ENCODE data around the gene TMC6. TPM values are rescaled to one million over a fixed set of nuclear protein-coding genes. Genes with fewer than 3 reads are reported as not detected.

Gene TMC6
- total and polyA plus RNA-seq, 2 of the 13 experiments (the other 11 are each of a cell fraction or from before 2014, with no cell fraction given): 48.4 to 99.1 TPM

DNA sequence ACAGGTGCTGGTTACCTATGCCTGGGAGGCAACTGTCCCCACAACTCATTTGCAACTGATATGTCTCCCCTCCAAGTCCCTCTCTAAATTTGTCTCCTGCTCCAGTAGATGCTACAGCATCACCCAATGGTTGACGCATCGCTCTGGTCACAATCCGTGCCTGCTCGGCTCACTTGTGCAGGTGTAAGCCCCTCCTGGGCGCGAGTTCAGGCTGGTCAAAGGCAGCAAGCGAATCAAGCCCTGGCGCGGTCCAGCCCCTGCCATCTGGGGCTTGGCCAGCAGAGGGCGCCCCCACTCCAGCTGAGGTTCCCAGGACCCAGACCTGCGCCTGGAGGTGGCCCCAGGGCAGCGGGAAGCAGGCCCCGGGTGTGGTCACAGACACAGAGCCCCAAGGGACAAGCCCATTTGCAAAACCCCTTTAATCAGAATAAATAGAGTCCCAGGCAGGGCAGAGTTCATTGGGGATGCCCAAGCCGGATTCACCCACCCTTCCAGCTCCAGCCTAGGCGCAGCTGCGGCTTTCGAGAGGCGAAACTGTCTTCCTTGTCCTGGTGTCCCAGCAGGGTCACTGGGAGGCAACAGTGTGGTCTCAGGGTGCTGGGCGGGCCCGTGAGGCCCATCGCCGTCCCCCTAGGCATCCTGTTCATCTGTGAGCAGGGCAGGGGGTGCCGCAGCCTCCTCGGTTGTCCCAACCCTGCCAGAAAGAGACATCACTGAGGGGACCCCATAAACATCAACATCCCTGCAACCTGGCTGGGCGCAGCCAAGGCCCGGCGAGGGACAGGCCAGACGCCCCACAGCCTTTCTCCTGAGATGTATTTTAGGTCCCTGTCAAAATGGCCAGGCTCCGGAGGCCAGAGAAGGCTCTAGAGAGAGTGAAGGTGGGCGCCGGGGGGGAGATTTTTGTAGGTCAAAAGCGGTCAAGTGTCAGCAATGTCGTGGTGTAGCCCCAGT, 15.8 kb downstream of the TMC6 start (continued):
- TF ChIP-seq XRCC5 (optimal IDR thresholded peaks at IDR 0.05; ENCODE audit: low read length) (peak; percentile 88), ZNF589 (CRISPR knock-in tag; conservative IDR thresholded peaks at IDR 0.05) (0 out of 2 replicates have a peak, but pooled peaks have one; percentile 5), ZBTB8A (CRISPR knock-in tag; IDR thresholded peaks at IDR 0.05; ENCODE audit: borderline replicate concordance, low read depth) (no peak), FOXC1 (CRISPR knock-in tag; IDR thresholded peaks at IDR 0.05; ENCODE audit: borderline replicate concordance) (0 out of 2 replicates have a peak, but pooled peaks have one; percentile 21), ZNF598 (CRISPR knock-in tag; IDR thresholded peaks at IDR 0.05; ENCODE audit: borderline replicate concordance) (peak; percentile 86; the same call in 1 of the 2 replicates), YY1 (IDR thresholded peaks at IDR 0.05; ENCODE audit: insufficient read depth, insufficient replicate concordance, low read depth, low read length) (peak; percentile 67), ZNF670 (CRISPR knock-in tag; IDR thresholded peaks at IDR 0.05; ENCODE audit: borderline replicate concordance) (no peak), TBP (CRISPR knock-in tag; IDR thresholded peaks at IDR 0.05) (no peak), ZNF790 (CRISPR knock-in tag; IDR thresholded peaks at IDR 0.05; ENCODE audit: borderline replicate concordance) (no peak), HNRNPLL (IDR thresholded peaks at IDR 0.05; ENCODE audit: low read depth, low read length, poor library complexity, severe bottlenecking) (peak; percentile 55), SMAD1 (CRISPR knock-in tag; IDR thresholded peaks at IDR 0.05; ENCODE audit: borderline replicate concordance, low read depth) (peak; percentile 92; the same call in 1 of the 2 replicates), MYC (CRISPR knock-in tag; IDR thresholded peaks at IDR 0.05; ENCODE audit: borderline replicate concordance) (peak; percentile 66), GTF2F1 (IDR thresholded peaks at IDR 0.05; ENCODE audit: low read length) (no peak), ZC3H13 (CRISPR knock-in tag; IDR thresholded peaks at IDR 0.05) (peak; percentile 71), ZNF501 (CRISPR knock-in tag; IDR thresholded peaks at IDR 0.05) (peak; percentile 56), ZNF768 (CRISPR knock-in tag; IDR thresholded peaks at IDR 0.05) (peak; percentile 80)
- TF ChIP-seq, protein P1, sequence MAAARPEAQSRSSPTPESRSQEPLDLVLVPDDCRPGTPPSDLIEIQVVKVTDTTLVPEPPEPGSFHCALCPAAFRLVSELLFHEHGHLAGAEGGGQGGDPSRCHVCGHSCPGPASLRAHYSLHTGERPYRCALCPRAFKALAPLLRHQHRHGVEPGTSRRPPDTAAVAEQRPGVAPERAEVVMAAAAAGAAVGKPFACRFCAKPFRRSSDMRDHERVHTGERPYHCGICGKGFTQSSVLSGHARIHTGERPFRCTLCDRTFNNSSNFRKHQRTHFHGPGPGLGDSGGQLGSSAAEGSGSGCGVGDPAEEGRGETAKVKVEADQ (CRISPR knock-in tag; IDR thresholded peaks at IDR 0.05; ENCODE audit: borderline replicate concordance): no peak
- TF ChIP-seq, protein P2, sequence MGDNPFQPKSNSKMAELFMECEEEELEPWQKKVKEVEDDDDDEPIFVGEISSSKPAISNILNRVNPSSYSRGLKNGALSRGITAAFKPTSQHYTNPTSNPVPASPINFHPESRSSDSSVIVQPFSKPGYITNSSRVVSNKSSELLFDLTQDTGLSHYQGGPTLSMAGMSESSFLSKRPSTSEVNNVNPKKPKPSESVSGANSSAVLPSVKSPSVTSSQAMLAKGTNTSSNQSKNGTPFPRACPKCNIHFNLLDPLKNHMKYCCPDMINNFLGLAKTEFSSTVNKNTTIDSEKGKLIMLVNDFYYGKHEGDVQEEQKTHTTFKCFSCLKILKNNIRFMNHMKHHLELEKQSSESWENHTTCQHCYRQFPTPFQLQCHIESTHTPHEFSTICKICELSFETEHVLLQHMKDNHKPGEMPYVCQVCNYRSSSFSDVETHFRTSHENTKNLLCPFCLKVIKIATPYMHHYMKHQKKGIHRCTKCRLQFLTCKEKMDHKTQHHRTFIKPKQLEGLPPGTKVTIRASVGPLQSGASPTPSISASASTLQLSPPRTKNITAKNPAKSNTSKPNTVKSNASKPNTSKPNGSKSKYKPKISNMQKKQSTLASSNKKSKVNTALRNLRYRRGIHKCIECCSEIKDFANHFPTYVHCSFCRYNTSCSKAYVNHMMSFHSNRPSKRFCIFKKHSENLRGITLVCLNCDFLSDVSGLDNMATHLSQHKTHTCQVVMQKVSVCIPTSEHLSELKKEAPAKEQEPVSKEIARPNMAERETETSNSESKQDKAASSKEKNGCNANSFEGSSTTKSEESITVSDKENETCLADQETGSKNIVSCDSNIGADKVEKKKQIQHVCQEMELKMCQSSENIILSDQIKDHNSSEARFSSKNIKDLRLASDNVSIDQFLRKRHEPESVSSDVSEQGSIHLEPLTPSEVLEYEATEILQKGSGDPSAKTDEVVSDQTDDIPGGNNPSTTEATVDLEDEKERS (CRISPR knock-in tag; IDR thresholded peaks at IDR 0.05): no peak
- TF ChIP-seq, protein P3, sequence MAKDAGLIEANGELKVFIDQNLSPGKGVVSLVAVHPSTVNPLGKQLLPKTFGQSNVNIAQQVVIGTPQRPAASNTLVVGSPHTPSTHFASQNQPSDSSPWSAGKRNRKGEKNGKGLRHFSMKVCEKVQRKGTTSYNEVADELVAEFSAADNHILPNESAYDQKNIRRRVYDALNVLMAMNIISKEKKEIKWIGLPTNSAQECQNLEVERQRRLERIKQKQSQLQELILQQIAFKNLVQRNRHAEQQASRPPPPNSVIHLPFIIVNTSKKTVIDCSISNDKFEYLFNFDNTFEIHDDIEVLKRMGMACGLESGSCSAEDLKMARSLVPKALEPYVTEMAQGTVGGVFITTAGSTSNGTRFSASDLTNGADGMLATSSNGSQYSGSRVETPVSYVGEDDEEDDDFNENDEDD (CRISPR knock-in tag; IDR thresholded peaks at IDR 0.05; ENCODE audit: borderline replicate concordance): 0 out of 2 replicates have a peak, but pooled peaks have one; percentile 17
- TF ChIP-seq, protein P4, sequence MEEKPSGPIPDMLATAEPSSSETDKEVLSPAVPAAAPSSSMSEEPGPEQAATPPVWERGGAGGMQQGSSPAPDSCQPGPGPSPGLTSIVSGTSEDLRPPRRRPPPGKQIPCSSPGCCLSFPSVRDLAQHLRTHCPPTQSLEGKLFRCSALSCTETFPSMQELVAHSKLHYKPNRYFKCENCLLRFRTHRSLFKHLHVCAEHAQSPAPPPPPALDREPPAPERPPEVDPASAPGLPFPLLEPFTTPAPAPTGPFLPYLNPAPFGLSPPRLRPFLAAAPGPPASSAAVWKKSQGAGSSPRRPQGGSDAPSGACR (CRISPR knock-in tag; IDR thresholded peaks at IDR 0.05): no peak
- TF ChIP-seq, protein P5, sequence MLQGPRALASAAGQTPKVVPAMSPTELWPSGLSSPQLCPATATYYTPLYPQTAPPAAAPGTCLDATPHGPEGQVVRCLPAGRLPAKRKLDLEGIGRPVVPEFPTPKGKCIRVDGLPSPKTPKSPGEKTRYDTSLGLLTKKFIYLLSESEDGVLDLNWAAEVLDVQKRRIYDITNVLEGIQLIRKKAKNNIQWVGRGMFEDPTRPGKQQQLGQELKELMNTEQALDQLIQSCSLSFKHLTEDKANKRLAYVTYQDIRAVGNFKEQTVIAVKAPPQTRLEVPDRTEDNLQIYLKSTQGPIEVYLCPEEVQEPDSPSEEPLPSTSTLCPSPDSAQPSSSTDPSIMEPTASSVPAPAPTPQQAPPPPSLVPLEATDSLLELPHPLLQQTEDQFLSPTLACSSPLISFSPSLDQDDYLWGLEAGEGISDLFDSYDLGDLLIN (CRISPR knock-in tag; IDR thresholded peaks at IDR 0.05; ENCODE audit: borderline replicate concordance): 0 out of 2 replicates have a peak, but pooled peaks have one; percentile 64

Measured in HepG2 (cell line).